Stimulated activated naive B cell treated with anti-CD40 and anti-IgM and Interleukin-4, amounts not matched to agents 10 μg/mL and 1 μg/mL and 100 μg/mL, for 72 hours (primary cell): ENCODE data around the gene SDK1.

Experiments used
- ATAC-seq, 2 donors: fragments of 150-1000 bp; cut with Tn5 transposase; replicated peaks; 2 replicates each; pipeline ENCODE4 v1.10.0; 2021; ENCODE audit warnings: moderate library complexity in 1 of 2
- DNase-seq: peaks from one replicate; pipeline ENCODE4 v3.0.0; 2021
- H3K27ac Mint-ChIP-seq: one replicate; pipeline ENCODE4 v1.8.0; 2022; ENCODE audit warnings: mild to moderate bottlenecking, mixed read lengths
- H3K27me3 Mint-ChIP-seq, 2 donors: one replicate each; pipeline ENCODE4 v1.8.0; 2022; ENCODE audit warnings: mixed read lengths in 2 of 2
- H3K36me3 Mint-ChIP-seq, 2 donors: one replicate each; pipeline ENCODE4 v1.8.0; 2022; ENCODE audit warnings: mixed read lengths in 2 of 2, mild to moderate bottlenecking in 1 of 2
- H3K4me1 Mint-ChIP-seq, 2 donors: one replicate each; pipeline ENCODE4 v1.8.0; 2022; ENCODE audit warnings: mixed read lengths in 2 of 2, mild to moderate bottlenecking in 1 of 2
- H3K4me3 Mint-ChIP-seq, 2 donors: one replicate each; pipeline ENCODE4 v1.8.0; 2022; ENCODE audit warnings: mild to moderate bottlenecking in 2 of 2, mixed read lengths in 2 of 2, moderate library complexity in 1 of 2
- H3K9me3 Mint-ChIP-seq, 2 donors: one replicate each; pipeline ENCODE4 v1.8.0; 2022; ENCODE audit warnings: mixed read lengths in 2 of 2, mild to moderate bottlenecking in 1 of 2

Gene SDK1

DNA sequence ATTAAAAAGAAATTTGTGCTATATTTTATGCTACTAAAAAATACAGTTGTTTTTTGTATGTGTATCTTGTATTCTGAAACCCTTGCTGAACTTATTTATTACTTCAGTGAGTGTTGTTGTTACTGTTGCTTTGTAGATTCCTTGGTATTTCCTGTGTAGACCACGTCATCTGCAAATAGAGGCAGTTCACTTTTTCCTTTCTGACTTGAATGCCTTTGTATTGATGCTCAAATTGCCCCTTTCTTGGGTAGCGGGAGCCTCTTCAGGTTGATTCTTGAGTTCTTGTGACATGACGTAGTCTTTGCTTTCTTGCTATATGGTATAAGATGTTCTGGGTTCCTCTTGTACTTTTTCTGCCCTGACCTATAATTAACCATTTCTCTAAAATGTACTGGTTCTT is 504.1 kb downstream of the SDK1 start:
- peaks cover 0 to 17% of the 10 kb centered on the region in 2 donors for H3K27me3 Mint-ChIP-seq
- no peak for DNase-seq

GRCh38 chr7:3806516-3806915 is 505.5 kb downstream of the SDK1 start:
- Mint-ChIP-seq H3K9me3 (peaks cover 0 to 5% of the 10 kb centered on the region in 2 donors), H3K36me3 (no peaks in the 10 kb centered on the region), H3K27me3 (peaks cover 0 to 17% of the 10 kb centered on the region in 2 donors), H3K27ac (no peak overlapping the region), H3K4me1 (no peaks in the 10 kb centered on the region), H3K4me3 (no peak overlapping the region)
- DNase-seq (no peak), ATAC-seq (no peak)

More for the DNA sequence above, 504.1 kb downstream of the SDK1 start:
- peaks cover 0 to 2% of the 10 kb centered on the region in 2 donors for H3K9me3 Mint-ChIP-seq
- H3K27ac Mint-ChIP-seq: no peak overlapping the region
- no peaks in the 10 kb centered on the region for H3K4me1 Mint-ChIP-seq
- H3K36me3 Mint-ChIP-seq: no peaks in the 10 kb centered on the region
- H3K4me3 Mint-ChIP-seq: no peak overlapping the region
- ATAC-seq: no peak

DNA sequence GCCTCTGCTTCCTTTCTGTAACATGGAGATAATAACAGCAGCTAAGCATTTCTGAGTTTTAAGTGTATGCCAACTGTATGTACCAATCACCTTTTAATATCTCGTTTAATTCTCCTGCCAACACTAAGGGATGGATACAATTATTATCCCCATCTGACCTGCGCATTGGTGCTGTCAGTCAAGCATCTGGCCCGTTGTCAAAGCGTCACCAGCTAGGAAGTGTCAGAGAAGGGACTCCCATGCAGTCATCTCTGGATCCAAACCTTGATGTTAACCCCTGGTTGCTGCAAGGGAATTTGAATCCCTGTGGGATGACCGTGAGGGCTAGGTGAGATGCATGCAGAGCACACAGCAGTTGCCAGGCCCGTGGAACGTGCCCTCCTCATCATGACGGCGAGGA is 506.8 kb downstream of the SDK1 start:
- H3K4me1 Mint-ChIP-seq: no peaks in the 10 kb centered on the region
- peaks cover 0 to 17% of the 10 kb centered on the region in 2 donors for H3K27me3 Mint-ChIP-seq
- no peak for DNase-seq
- H3K27ac Mint-ChIP-seq: no peak overlapping the region
- H3K4me3 Mint-ChIP-seq: no peak overlapping the region
- peaks cover 0 to 5% of the 10 kb centered on the region in 2 donors for H3K9me3 Mint-ChIP-seq
- no peaks in the 10 kb centered on the region for H3K36me3 Mint-ChIP-seq
- no peak for ATAC-seq

DNA sequence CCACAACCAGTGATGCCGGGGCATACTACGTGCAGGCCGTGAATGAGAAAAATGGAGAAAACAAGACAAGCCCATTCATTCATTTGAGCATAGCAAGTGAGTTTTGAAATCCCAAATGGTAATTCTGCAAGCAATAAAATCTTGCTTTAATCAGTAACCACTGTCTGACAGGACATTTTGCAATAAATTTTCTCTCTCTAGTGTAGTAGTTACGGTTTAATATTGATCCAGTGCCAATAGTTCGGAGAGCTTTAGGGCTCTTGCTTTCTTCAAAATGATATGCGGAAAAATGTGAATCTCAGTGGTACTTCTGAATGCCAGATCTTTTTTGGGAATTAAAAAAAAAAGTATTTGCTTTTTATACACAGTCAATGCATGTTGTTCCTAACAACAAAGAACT is 520.4 kb downstream of the SDK1 start:
- Mint-ChIP-seq H3K36me3 (no peaks in the 10 kb centered on the region), H3K4me1 (no peaks in the 10 kb centered on the region), H3K27ac (no peak overlapping the region), H3K27me3 (peaks cover 0 to 7% of the 10 kb centered on the region in 2 donors), H3K4me3 (no peak overlapping the region), H3K9me3 (no peaks in the 10 kb centered on the region)
- DNase-seq (no peak), ATAC-seq (no peak)

- H3K27me3 Mint-ChIP-seq: peaks cover 11% of the 10 kb centered on the region in 2 donors
- H3K36me3 Mint-ChIP-seq: no peaks in the 10 kb centered on the region
- no peak for DNase-seq
- ATAC-seq: no peak
- H3K4me3 Mint-ChIP-seq: no peak overlapping the region
- H3K9me3 Mint-ChIP-seq: no peaks in the 10 kb centered on the region
- no peaks in the 10 kb centered on the region for H3K4me1 Mint-ChIP-seq
- no peak overlapping the region for H3K27ac Mint-ChIP-seq
Measured at GRCh38 chr7:3825491-3825890, 524.4 kb downstream of the SDK1 start.

DNA sequence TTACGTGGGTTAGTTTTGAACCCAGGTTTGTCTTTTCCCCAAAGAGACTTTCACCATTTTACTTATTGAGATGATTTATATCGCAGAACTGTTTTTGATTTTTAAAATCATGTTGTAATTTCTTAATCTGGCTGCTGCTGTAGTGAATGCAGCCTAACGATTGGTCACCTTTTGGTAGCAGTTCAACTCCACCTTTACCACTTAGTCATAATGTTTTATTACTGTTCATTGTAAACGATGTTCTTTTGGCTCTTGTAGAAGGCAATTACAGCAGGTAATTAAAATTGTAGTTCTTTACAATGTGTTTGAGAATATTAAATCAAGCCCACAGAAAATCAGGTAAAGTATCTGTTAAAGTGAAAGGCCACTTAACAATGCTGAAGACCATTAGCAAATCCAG is 531.1 kb downstream of the SDK1 start:
- ATAC-seq (no peak), DNase-seq (no peak)
- no peaks in the 10 kb centered on the region for H3K36me3 Mint-ChIP-seq
- H3K9me3 Mint-ChIP-seq: no peaks in the 10 kb centered on the region
- peaks cover 13 to 21% of the 10 kb centered on the region in 2 donors for H3K27me3 Mint-ChIP-seq
- H3K27ac Mint-ChIP-seq: no peak overlapping the region
- peaks cover 0 to 1% of the 10 kb centered on the region in 2 donors for H3K4me1 Mint-ChIP-seq
- no peak overlapping the region for H3K4me3 Mint-ChIP-seq

DNA sequence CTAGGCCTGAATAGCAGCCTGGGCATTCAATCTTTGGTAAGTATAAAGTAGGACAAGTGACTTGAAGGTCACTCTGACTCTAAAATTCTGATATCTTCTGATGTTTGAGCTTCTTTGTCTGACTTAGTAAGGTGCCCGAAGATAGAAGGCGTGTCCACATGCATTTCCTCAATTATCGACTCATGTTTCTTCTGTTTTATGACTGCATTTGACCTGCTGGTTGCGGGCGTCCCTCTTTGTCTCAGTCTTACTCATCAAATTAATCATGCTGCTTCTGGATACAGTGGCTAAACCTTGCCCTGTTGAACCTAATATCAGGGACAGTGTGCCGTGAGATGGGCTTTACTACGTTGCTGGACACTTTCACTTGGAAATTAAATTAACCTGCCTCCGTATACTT is 534.1 kb downstream of the SDK1 start:
- H3K27ac Mint-ChIP-seq: no peak overlapping the region
- peaks cover 0 to 1% of the 10 kb centered on the region in 2 donors for H3K4me1 Mint-ChIP-seq

DNA sequence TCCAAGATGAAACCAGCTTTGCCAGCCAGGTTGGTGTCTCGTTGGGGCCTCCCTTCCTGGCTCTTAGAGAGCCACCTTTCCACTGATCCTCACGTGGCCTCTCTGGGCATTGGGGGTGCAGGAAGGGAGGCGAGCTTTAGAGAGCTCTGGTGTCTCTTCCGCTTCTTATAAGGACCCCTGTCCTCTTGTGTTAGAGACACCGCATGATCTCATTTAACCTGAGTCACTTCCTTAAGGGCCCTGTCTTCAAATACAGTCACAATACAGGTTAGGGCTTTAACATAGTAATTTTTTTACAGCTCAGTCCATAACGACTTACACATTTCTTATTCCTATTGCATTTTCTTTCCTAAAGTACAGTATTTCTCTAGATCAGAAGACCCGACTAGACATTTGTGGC is 535.8 kb downstream of the SDK1 start:
- Mint-ChIP-seq H3K36me3 (no peaks in the 10 kb centered on the region), H3K9me3 (no peaks in the 10 kb centered on the region), H3K27ac (no peak overlapping the region), H3K27me3 (peaks cover 17 to 26% of the 10 kb centered on the region in 2 donors), H3K4me3 (no peak overlapping the region), H3K4me1 (peaks cover 0 to 1% of the 10 kb centered on the region in 2 donors)
- ATAC-seq (no peak), DNase-seq (no peak)

More for the DNA sequence above, 534.1 kb downstream of the SDK1 start:
- no peak overlapping the region for H3K4me3 Mint-ChIP-seq
- ATAC-seq (no peak), DNase-seq (no peak)
- H3K36me3 Mint-ChIP-seq: no peaks in the 10 kb centered on the region
- H3K27me3 Mint-ChIP-seq: peaks cover 18 to 24% of the 10 kb centered on the region in 2 donors
- H3K9me3 Mint-ChIP-seq: no peaks in the 10 kb centered on the region

GRCh38 chr7:3844540-3845151 is 543.6 kb downstream of the SDK1 start:
- Mint-ChIP-seq H3K4me1 (no peaks in the 10 kb centered on the region), H3K9me3 (no peaks in the 10 kb centered on the region), H3K27me3 (peaks cover 9 to 13% of the 10 kb centered on the region in 2 donors), H3K4me3 (no peak overlapping the region), H3K27ac (no peak overlapping the region), H3K36me3 (no peaks in the 10 kb centered on the region)
- no peak for DNase-seq
- ATAC-seq: no peak

GRCh38 chr7:3846738-3847137 is 545.7 kb downstream of the SDK1 start:
- H3K4me1 Mint-ChIP-seq: no peaks in the 10 kb centered on the region
- no peak for ATAC-seq
- no peak overlapping the region for H3K27ac Mint-ChIP-seq
- no peaks in the 10 kb centered on the region for H3K36me3 Mint-ChIP-seq
- no peaks in the 10 kb centered on the region for H3K9me3 Mint-ChIP-seq
- H3K4me3 Mint-ChIP-seq: no peak overlapping the region
- H3K27me3 Mint-ChIP-seq: peaks cover 9 to 18% of the 10 kb centered on the region in 2 donors
- no peak for DNase-seq

GRCh38 chr7:3847336-3847735 is 546.3 kb downstream of the SDK1 start:
- H3K9me3 Mint-ChIP-seq: no peaks in the 10 kb centered on the region
- no peak for ATAC-seq

DNA sequence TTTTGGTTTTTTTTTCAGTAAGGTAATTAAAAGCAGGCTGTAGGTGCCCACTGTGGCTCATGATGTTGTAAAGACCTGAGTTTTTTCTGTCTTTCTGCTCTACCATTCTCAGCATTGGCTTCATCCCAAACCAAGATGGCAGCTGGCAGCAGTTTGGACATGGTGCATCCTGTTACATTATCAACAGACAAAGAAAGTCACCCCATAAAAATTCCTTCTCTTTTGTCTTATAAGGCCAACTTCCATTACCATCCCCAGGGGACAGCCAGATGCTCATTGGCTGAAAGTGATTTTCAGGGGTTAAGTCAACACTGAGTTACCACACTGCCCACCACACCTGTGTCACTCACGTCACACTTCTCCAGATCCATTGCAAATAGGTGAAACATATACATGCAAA is 558.4 kb downstream of the SDK1 start:
- peaks cover 4 to 16% of the 10 kb centered on the region in 2 donors for H3K27me3 Mint-ChIP-seq
- no peak for DNase-seq
- ATAC-seq: no peak
- H3K9me3 Mint-ChIP-seq: peaks cover 0 to 1% of the 10 kb centered on the region in 2 donors
- H3K4me3 Mint-ChIP-seq: no peak overlapping the region
- H3K4me1 Mint-ChIP-seq: peaks cover 0 to 8% of the 10 kb centered on the region in 2 donors
- H3K36me3 Mint-ChIP-seq: no peaks in the 10 kb centered on the region
- H3K27ac Mint-ChIP-seq: no peak overlapping the region

More at GRCh38 chr7:3847336-3847735, 546.3 kb downstream of the SDK1 start:
- peaks cover 11 to 19% of the 10 kb centered on the region in 2 donors for H3K27me3 Mint-ChIP-seq
- DNase-seq: no peak
- no peak overlapping the region for H3K4me3 Mint-ChIP-seq
- H3K4me1 Mint-ChIP-seq: no peaks in the 10 kb centered on the region
- no peaks in the 10 kb centered on the region for H3K36me3 Mint-ChIP-seq
- no peak overlapping the region for H3K27ac Mint-ChIP-seq

GRCh38 chr7:3860932-3861331 is 559.9 kb downstream of the SDK1 start:
- Mint-ChIP-seq H3K27ac (no peak overlapping the region), H3K27me3 (peaks cover 9 to 13% of the 10 kb centered on the region in 2 donors), H3K36me3 (peaks cover 0 to 3% of the 10 kb centered on the region in 2 donors), H3K9me3 (peaks cover 3 to 5% of the 10 kb centered on the region in 2 donors), H3K4me3 (no peak overlapping the region), H3K4me1 (peaks cover 0 to 8% of the 10 kb centered on the region in 2 donors)
- ATAC-seq (no peak), DNase-seq (no peak)

- Mint-ChIP-seq H3K9me3 (peaks cover 3 to 5% of the 10 kb centered on the region in 2 donors), H3K36me3 (peaks cover 0 to 3% of the 10 kb centered on the region in 2 donors), H3K27me3 (peaks cover 9 to 13% of the 10 kb centered on the region in 2 donors), H3K4me1 (peaks cover 0 to 8% of the 10 kb centered on the region in 2 donors), H3K4me3 (no peak overlapping the region), H3K27ac (no peak overlapping the region)
- ATAC-seq (no peak), DNase-seq (no peak)
Measured at GRCh38 chr7:3861386-3861785, 560.3 kb downstream of the SDK1 start.

GRCh38 chr7:3861941-3862340 is 560.9 kb downstream of the SDK1 start:
- Mint-ChIP-seq H3K9me3 (peaks cover 3 to 5% of the 10 kb centered on the region in 2 donors), H3K27ac (no peak overlapping the region), H3K36me3 (peaks cover 0 to 3% of the 10 kb centered on the region in 2 donors), H3K4me3 (no peak overlapping the region), H3K27me3 (peaks cover 8 to 13% of the 10 kb centered on the region in 2 donors), H3K4me1 (peaks cover 0 to 8% of the 10 kb centered on the region in 2 donors)
- DNase-seq: peak; percentile 23
- ATAC-seq: peak; percentile 76 to 89
